Measurements from ENCODE around the gene HUWE1. TPM values are rescaled to one million over a fixed set of nuclear protein-coding genes. Genes with fewer than 3 reads are reported as not detected.

Gene HUWE1
- total and polyA plus RNA-seq, 9 of the 15 experiments (the other 6 are each of a cell fraction or from before 2014, with no cell fraction given): 23.9 to 204 (median 65.1) TPM

GRCh38 chrX:53550756-53551463, 135.6 kb downstream of the HUWE1 start:
- FAIRE-seq (no peak), DNase-seq (ENCODE audit: extremely low read depth in 1 of 4, low spot score in 3 of 4) (no peak), ATAC-seq (no peak)
- Histone ChIP-seq H3K9me3 (replicated peaks; ENCODE audit: control insufficient read depth, insufficient read depth, low read depth, low read length) (no peaks in the 10 kb centered on the region), H3K27ac (ENCODE audit: extremely low read depth, low read depth, low read length) (no peak overlapping the region), H3K79me2 (ENCODE audit: control insufficient read depth, insufficient read depth, low read length) (no peaks in the 10 kb centered on the region), H3K27me3 (ENCODE audit: control insufficient read depth in 2 of 2, insufficient read depth in 2 of 2, low read length in 2 of 2) (no peaks in the 10 kb centered on the region), H2AFZ (ENCODE audit: low read depth, low read length) (no peak overlapping the region), H3K4me2 (ENCODE audit: insufficient read depth, low read length) (no peak overlapping the region), H3K4me1 (replicated peaks in 1 of 2; ENCODE audit: control insufficient read depth in 2 of 2, insufficient read depth in 2 of 2, low read length in 2 of 2) (no peaks in the 10 kb centered on the region), H4K20me1 (replicated peaks; ENCODE audit: control insufficient read depth, insufficient read depth, low read length) (no peaks in the 10 kb centered on the region), H3K36me3 (ENCODE audit: control insufficient read depth, insufficient read depth, low read length) (peaks cover 88% of the 10 kb centered on the region), H3K4me3 (no peak overlapping the region), H3K9ac (ENCODE audit: insufficient read depth in 1 of 2, low read depth in 2 of 2, low read length in 2 of 2) (no peak overlapping the region), H3K9me1 (ENCODE audit: control insufficient read depth, insufficient read depth, low read length) (no peaks in the 10 kb centered on the region)
- in situ Hi-C loops (cut with MboI): no loop called here
- POLR2A ChIA-PET: interaction anchor here (0.6 to 1.6 kb wide), 2 partner anchors 8 to 17 kb away, joined by 4 to 5 read pairs; no protein-coding TSS in a partner anchor
- intact Hi-C loops (cut with micrococcal nuclease): no loop called here
- TF ChIP-seq EZH2 (IDR thresholded peaks at IDR 0.05; ENCODE audit: borderline replicate concordance, low read depth, low read length) (no peak), RFX1 (IDR thresholded peaks at IDR 0.05) (no peak), FOXP1 (CRISPR knock-in tag; IDR thresholded peaks at IDR 0.05) (no peak), WHSC1 (IDR thresholded peaks at IDR 0.05; ENCODE audit: low read length) (no peak), TCF7 (IDR thresholded peaks at IDR 0.05; ENCODE audit: borderline replicate concordance) (no peak), ZNF253 (CRISPR knock-in tag; conservative IDR thresholded peaks at IDR 0.05) (no peak), KLF13 (tag; IDR thresholded peaks at IDR 0.05; ENCODE audit: borderline replicate concordance, low read depth) (no peak), SMARCA5 (IDR thresholded peaks at IDR 0.05) (no peak), CHAMP1 (IDR thresholded peaks at IDR 0.05) (no peak)
- TF ChIP-seq, protein P1, sequence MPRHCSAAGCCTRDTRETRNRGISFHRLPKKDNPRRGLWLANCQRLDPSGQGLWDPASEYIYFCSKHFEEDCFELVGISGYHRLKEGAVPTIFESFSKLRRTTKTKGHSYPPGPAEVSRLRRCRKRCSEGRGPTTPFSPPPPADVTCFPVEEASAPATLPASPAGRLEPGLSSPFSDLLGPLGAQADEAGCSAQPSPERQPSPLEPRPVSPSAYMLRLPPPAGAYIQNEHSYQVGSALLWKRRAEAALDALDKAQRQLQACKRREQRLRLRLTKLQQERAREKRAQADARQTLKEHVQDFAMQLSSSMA (CRISPR knock-in tag; IDR thresholded peaks at IDR 0.05): no peak
- no TSS peak for BruUV-seq (replicated peaks)
- WGBS (ENCODE audit: insufficient coverage, low coverage, missing lambda C conversion rate): 94% methylated on average over 11 of the region's 18 CpGs
- CTCF ChIA-PET (ENCODE audit: low intra/inter-chr PET ratio): no interaction called here

Data from K562 (cell line).